ENCODE results near the gene TIMM44. TPM values are rescaled to one million over a fixed set of nuclear protein-coding genes. Genes with fewer than 3 reads are reported as not detected.

Gene TIMM44
- total and polyA plus RNA-seq, 2 donors (not counting 3 experiments of a cell fraction or from before 2014, with no cell fraction given) = 61.5 to 64.3 TPM

GRCh38 chr19:7989071-7989575, 45.7 kb upstream of the TIMM44 start:
- Histone ChIP-seq H4K20me1 (replicated peaks; ENCODE audit: control insufficient read depth, extremely low read depth, insufficient read depth, low read length) (peaks cover 6% of the 10 kb centered on the region), H3K27ac (ENCODE audit: insufficient read depth, low read depth, low read length) (no peak overlapping the region), H3K4me1 (ENCODE audit: control insufficient read depth, extremely low read depth, insufficient read depth, low read length) (peaks cover 8% of the 10 kb centered on the region), H3K4me2 (ENCODE audit: insufficient read depth, low read length) (no peak overlapping the region), H3K4me3 (replicated peaks in 1 of 3; ENCODE audit: insufficient read depth in 1 of 3, low read depth in 1 of 3, low read length in 3 of 3) (no peak overlapping the region), H3K36me3 (ENCODE audit: control insufficient read depth in 2 of 2, extremely low read depth in 1 of 2, insufficient read depth in 2 of 2, low read length in 2 of 2) (peaks cover 13 to 42% of the 10 kb centered on the region in 2 experiments), H3K9me1 (replicated peaks; ENCODE audit: control insufficient read depth, extremely low read depth, insufficient read depth, low read length) (no peaks in the 10 kb centered on the region), H3K27me3 (ENCODE audit: control insufficient read depth in 2 of 2, insufficient read depth in 2 of 2, low read length in 2 of 2) (no peaks in the 10 kb centered on the region), H3K79me2 (ENCODE audit: control insufficient read depth, insufficient read depth, low read length) (peaks cover 67% of the 10 kb centered on the region), H2AFZ (ENCODE audit: low read depth, low read length) (no peak overlapping the region), H3K9ac (replicated peaks; ENCODE audit: extremely low read depth, insufficient read depth, low read length) (no peak overlapping the region), H3K9me3 (replicated peaks; ENCODE audit: control insufficient read depth, insufficient read depth, low read length) (no peaks in the 10 kb centered on the region)
- TF ChIP-seq MAX (IDR thresholded peaks at IDR 0.05; ENCODE audit: insufficient read depth, insufficient read length) (no peak), FOS (IDR thresholded peaks at IDR 0.05; ENCODE audit: borderline replicate concordance, insufficient read depth, low read length) (no peak), POLR2A (IDR thresholded peaks at IDR 0.05; ENCODE audit: low read depth, low read length) (no peak), POLR2AphosphoS5 (IDR thresholded peaks at IDR 0.05; ENCODE audit: insufficient read depth, low read depth, low read length) (no peak), EZH2 (IDR thresholded peaks at IDR 0.05; ENCODE audit: borderline replicate concordance, low read depth, low read length, severe bottlenecking) (no peak), MYC (IDR thresholded peaks at IDR 0.05; ENCODE audit: low read depth, low read length) (no peak), CTCF (IDR thresholded peaks at IDR 0.05; ENCODE audit: extremely low read depth in 1 of 2, insufficient read depth in 1 of 2, low read depth in 1 of 2, low read length in 2 of 2) (no peak), JUN (IDR thresholded peaks at IDR 0.05; ENCODE audit: borderline replicate concordance, insufficient read depth, insufficient read length, low read depth) (no peak), GATA2 (IDR thresholded peaks at IDR 0.05; ENCODE audit: insufficient read depth, insufficient read length, low read depth, low read length) (no peak)
- DNase-seq (ENCODE audit: low read depth, low spot score) (no peak), FAIRE-seq (no peak)
- ChIA-PET POLR2A (no interaction called here), CTCF (interaction anchor here (1.3 to 3.5 kb wide), 4 partner anchors 13 to 69 kb away, joined by 3 to 15 read pairs (median 4); partner anchors contain the start of genes SNAPC2 and TIMM44)
- dilution Hi-C loops (cut with MboI; ENCODE audit: extremely low pct_ligation_motif_present, low sequenced_read_pairs) = no loop called here
- intact Hi-C loops (cut with micrococcal nuclease) = no loop called here
- BruUV-seq (replicated peaks) = no TSS peak
